Natural killer cell (primary cell): ENCODE results near the gene SAMD13. TPM values are rescaled to one million over a fixed set of nuclear protein-coding genes. Genes with fewer than 3 reads are reported as not detected.

Experiments used
- ATAC-seq, 3 donors: fragments of 150-1000 bp in 2 of 3; fragments of 200-7000 bp in 1 of 3; cut with Tn5 transposase; 1 replicate in 1 of 3; 2 replicates in 2 of 3; pipeline ENCODE4 v1.10.0; 2021; ENCODE audit warnings: mild to moderate bottlenecking in 2 of 3, moderate library complexity in 2 of 3
- DNase-seq, 2 donors: peaks; one replicate each; pipeline versions ENCODE4 v3.0.0 to v3.0.0-alpha.2; 2013 to 2021; ENCODE audit warnings: mixed read lengths in 1 of 2
- H3K27ac ChIP-seq: one replicate; pipeline ENCODE4 v1.5.1; 2013; ENCODE audit warnings: mild to moderate bottlenecking, low read length
- H3K27me3 ChIP-seq: one replicate; pipeline ENCODE4 v1.6.1; 2013; ENCODE audit warnings: low read length; ENCODE audit not compliant: control insufficient read depth, insufficient read depth
- H3K36me3 ChIP-seq: one replicate; pipeline ENCODE4 v1.6.1; 2013; ENCODE audit warnings: low read length; ENCODE audit not compliant: control insufficient read depth, insufficient read depth
- H3K4me1 ChIP-seq: one replicate; pipeline ENCODE4 v1.6.1; 2013; ENCODE audit warnings: low read length; ENCODE audit not compliant: control insufficient read depth, insufficient read depth
- H3K4me3 ChIP-seq: one replicate; pipeline ENCODE4 v1.5.1; 2013; ENCODE audit warnings: low read length
- H3K9me3 ChIP-seq: one replicate; pipeline ENCODE4 v1.6.1; 2013; ENCODE audit warnings: low read length; ENCODE audit not compliant: control insufficient read depth, insufficient read depth
- H3K27ac Mint-ChIP-seq, 2 donors: one replicate each; pipeline ENCODE4 v1.8.0; 2022; ENCODE audit warnings: mild to moderate bottlenecking in 2 of 2, mixed read lengths in 2 of 2, moderate library complexity in 1 of 2
- H3K27me3 Mint-ChIP-seq, 2 donors: one replicate each; pipeline ENCODE4 v1.8.0; 2022; ENCODE audit warnings: low read depth in 2 of 2, mixed read lengths in 2 of 2
- H3K36me3 Mint-ChIP-seq: one replicate; pipeline ENCODE4 v1.8.0; 2022; ENCODE audit warnings: mixed read lengths
- H3K4me1 Mint-ChIP-seq, 2 donors: one replicate each; pipeline ENCODE4 v1.8.0; 2022; ENCODE audit warnings: mixed read lengths in 2 of 2
- H3K4me3 Mint-ChIP-seq: one replicate; pipeline ENCODE4 v1.8.0; 2022; ENCODE audit warnings: mild to moderate bottlenecking, moderate library complexity, mixed read lengths
- H3K9me3 Mint-ChIP-seq, 2 donors: one replicate each; pipeline ENCODE4 v1.8.0; 2022; ENCODE audit warnings: mixed read lengths in 2 of 2
- CTCF ChIP-seq: fragments of 200-600 bp; IDR thresholded peaks from one replicate; pipeline ENCODE4 v1.8.0; 2022; ENCODE audit warnings: antibody characterized with exemption
- WGBS: methylation state at CpG from one replicate; pipeline ENCODE4 v1.1.7; 2013; ENCODE audit warnings: missing lambda C conversion rate; ENCODE audit not compliant: insufficient coverage; 5-methylcytosine and 5-hydroxymethylcytosine counted together
- intact Hi-C: fragments of 100-400 bp; cut with micrococcal nuclease; formaldehyde crosslinking; loops from one replicate; pipeline ENCODE4 v1.14.2; 2022
- total RNA-seq, 4 donors: library from RNA; stranded (reverse); fragments of 120-200 nt in 1 of 4; gene quantifications; one replicate each; pipeline versions ENCODE4 v1.2.3 to v1.2.4, GENCODE V29; 2013 to 2022

The SAMD13 gene
- total RNA-seq, 3 donors from 2014 or later (not counting 1 experiment from before 2014, with no cell fraction given) = 0.40 TPM; not detected in 2

- peak; percentile 59 to 63 (median 60) for ATAC-seq
- H3K27me3 ChIP-seq = peaks cover 2% of the 10 kb centered on the region
- 1% methylated on average over 50 of the region's 50 CpGs for WGBS
- Mint-ChIP-seq H3K27me3 (peaks cover 5 to 8% of the 10 kb centered on the region in 2 donors), H3K9me3 (no peaks in the 10 kb centered on the region), H3K27ac (peak overlapping the region in 1 of 2 donors; percentile 81), H3K4me3 (peak overlapping the region; percentile 91), H3K36me3 (no peaks in the 10 kb centered on the region), H3K4me1 (peaks cover 28 to 45% of the 10 kb centered on the region in 2 donors)
- peaks cover 7% of the 10 kb centered on the region for H3K4me1 ChIP-seq
- DNase-seq = peak; percentile 23 to 49
- intact Hi-C loops = no loop called here
- peak overlapping the region; percentile 92 for H3K4me3 ChIP-seq
- H3K36me3 ChIP-seq = no peaks in the 10 kb centered on the region
- no peaks in the 10 kb centered on the region for H3K9me3 ChIP-seq
- H3K27ac ChIP-seq = peak overlapping the region; percentile 5
- no peak for TF ChIP-seq CTCF
Observed at GRCh38 chr1:84298684-84299535, 2.6 kb upstream of the SAMD13 start.

GRCh38 chr1:84299536-84300170 lies 1.9 kb upstream of the SAMD13 start:
- Mint-ChIP-seq H3K27ac (peak overlapping the region in 1 of 2 donors; percentile 81), H3K4me3 (peak overlapping the region; percentile 91), H3K9me3 (no peaks in the 10 kb centered on the region), H3K36me3 (no peaks in the 10 kb centered on the region), H3K27me3 (peaks cover 2 to 8% of the 10 kb centered on the region in 2 donors), H3K4me1 (peaks cover 28 to 45% of the 10 kb centered on the region in 2 donors)
- no peak for TF ChIP-seq CTCF
- WGBS = 48% methylated on average over 3 of the region's 4 CpGs
- peaks cover 2% of the 10 kb centered on the region for H3K27me3 ChIP-seq
- intact Hi-C loops = loop anchor here (10.0 kb wide), 1 partner anchor 135 kb away; no protein-coding TSS in a partner anchor
- no peak overlapping the region for H3K27ac ChIP-seq
- H3K36me3 ChIP-seq = no peaks in the 10 kb centered on the region
- DNase-seq (peak in 1 of 2 donors; percentile 4), ATAC-seq (no peak)
- peaks cover 7% of the 10 kb centered on the region for H3K4me1 ChIP-seq
- H3K4me3 ChIP-seq = no peak overlapping the region
- no peaks in the 10 kb centered on the region for H3K9me3 ChIP-seq

DNA sequence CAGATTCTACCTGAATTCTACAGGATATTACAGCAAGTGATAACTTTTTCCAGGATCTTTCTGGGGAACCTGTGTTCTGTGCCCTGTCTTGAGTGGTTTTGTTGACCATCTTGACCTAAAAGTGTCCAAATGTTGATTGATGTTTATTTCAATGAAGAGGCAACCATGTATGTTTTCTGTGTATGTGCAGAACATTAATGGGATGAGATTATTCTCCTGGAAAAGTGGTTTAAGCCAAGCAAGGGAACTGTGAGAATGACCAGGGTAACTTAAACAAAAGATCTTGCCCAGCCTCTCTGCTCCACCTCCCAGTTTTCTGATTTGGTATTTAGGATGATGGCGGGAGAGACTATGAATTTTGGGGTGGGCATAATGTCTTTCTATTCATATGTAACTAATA lies 1.0 kb upstream of the SAMD13 start:
- WGBS = no CpG with 5 or more reads among the region's 1 CpG
- H3K4me1 ChIP-seq = peaks cover 7% of the 10 kb centered on the region
- no peaks in the 10 kb centered on the region for H3K9me3 ChIP-seq
- Mint-ChIP-seq H3K27me3 (peaks cover 2 to 8% of the 10 kb centered on the region in 2 donors), H3K4me1 (peaks cover 28 to 45% of the 10 kb centered on the region in 2 donors), H3K36me3 (no peaks in the 10 kb centered on the region), H3K9me3 (no peaks in the 10 kb centered on the region), H3K27ac (no peak overlapping the region), H3K4me3 (no peak overlapping the region)
- no peak for DNase-seq
- intact Hi-C loops = loop anchor here (10.0 kb wide), 1 partner anchor 134 kb away; no protein-coding TSS in a partner anchor
- peaks cover 2% of the 10 kb centered on the region for H3K27me3 ChIP-seq
- H3K27ac ChIP-seq = no peak overlapping the region
- H3K4me3 ChIP-seq = no peak overlapping the region
- TF ChIP-seq CTCF = no peak
- H3K36me3 ChIP-seq = no peaks in the 10 kb centered on the region
- no peak for ATAC-seq
